Panc1 (cell line): Measurements from ENCODE around the gene TTLL11.

Source experiments
- CTCF ChIP-seq: fragments of 450-650 bp; IDR thresholded peaks from 2 replicates; pipeline ENCODE4 v1.5.1; 2017; ENCODE audit warnings: mild to moderate bottlenecking
- POLR2AphosphoS5 ChIP-seq: IDR thresholded peaks from 2 replicates; pipeline ENCODE4 v1.6.1; 2012; ENCODE audit warnings: mild to moderate bottlenecking, low read depth, low read length, moderate library complexity
- SIN3A ChIP-seq: IDR thresholded peaks from 2 replicates; pipeline ENCODE4 v1.6.1; 2012; ENCODE audit warnings: low read depth, mild to moderate bottlenecking, low read length, moderate library complexity, borderline replicate concordance; ENCODE audit not compliant: insufficient read depth
- TCF7L2 ChIP-seq: IDR thresholded peaks from 2 replicates; pipeline ENCODE4 v1.6.1; 2011; ENCODE audit warnings: mild to moderate bottlenecking, low read depth, low read length, inconsistent platforms

- no peak for TF ChIP-seq CTCF
- no peak for TF ChIP-seq SIN3A
- TF ChIP-seq POLR2AphosphoS5 = no peak
- no peak for TF ChIP-seq TCF7L2
Observed at GRCh38 chr9:121962421-121962820, 130.7 kb downstream of the TTLL11 start.
